Measurements from ENCODE around the gene SLC6A11. TPM values are rescaled to one million over a fixed set of nuclear protein-coding genes. Genes with fewer than 3 reads are reported as not detected.

The SLC6A11 gene
- total and polyA plus RNA-seq, 9 of the 15 experiments (the other 6 are each of a cell fraction or from before 2014, with no cell fraction given) = 0.04 TPM; not detected in 8

GRCh38 chr3:10779293-10779805 lies 36.7 kb upstream of the SLC6A11 start:
- Histone ChIP-seq H2AFZ (ENCODE audit: low read depth, low read length) (no peak overlapping the region), H3K27me3 (ENCODE audit: control insufficient read depth in 2 of 2, insufficient read depth in 2 of 2, low read length in 2 of 2) (peaks cover 0 to 14% of the 10 kb centered on the region in 2 experiments; a peak in 2 of 5 replicates), H3K4me1 (replicated peaks in 1 of 2; ENCODE audit: control insufficient read depth in 2 of 2, insufficient read depth in 2 of 2, low read length in 2 of 2) (no peaks in the 10 kb centered on the region), H3K9me1 (ENCODE audit: control insufficient read depth, insufficient read depth, low read length) (no peaks in the 10 kb centered on the region), H3K4me3 (no peak overlapping the region), H3K27ac (ENCODE audit: extremely low read depth, low read depth, low read length) (no peak overlapping the region), H3K9me3 (replicated peaks; ENCODE audit: control insufficient read depth, insufficient read depth, low read depth, low read length) (no peaks in the 10 kb centered on the region), H4K20me1 (replicated peaks; ENCODE audit: control insufficient read depth, insufficient read depth, low read length) (peaks cover 3% of the 10 kb centered on the region), H3K79me2 (ENCODE audit: control insufficient read depth, insufficient read depth, low read length) (no peaks in the 10 kb centered on the region), H3K4me2 (ENCODE audit: insufficient read depth, low read length) (no peak overlapping the region), H3K36me3 (ENCODE audit: control insufficient read depth, insufficient read depth, low read length) (no peaks in the 10 kb centered on the region), H3K9ac (ENCODE audit: insufficient read depth in 1 of 2, low read depth in 2 of 2, low read length in 2 of 2) (no peak overlapping the region)
- in situ Hi-C loops (cut with MboI) (no loop called here), intact Hi-C loops (cut with micrococcal nuclease) (no loop called here)
- POLR2A ChIA-PET = no interaction called here
- DNase-seq (ENCODE audit: extremely low read depth in 1 of 4, low spot score in 3 of 4) = no peak
- FAIRE-seq = no peak
- WGBS (ENCODE audit: insufficient coverage, low coverage, missing lambda C conversion rate) = 1% methylated on average over 8 of the region's 8 CpGs
- no TSS peak for BruUV-seq (replicated peaks)
- ATAC-seq = no peak
- CTCF ChIA-PET (ENCODE audit: low intra/inter-chr PET ratio) = no interaction called here
- TF ChIP-seq, protein P1, sequence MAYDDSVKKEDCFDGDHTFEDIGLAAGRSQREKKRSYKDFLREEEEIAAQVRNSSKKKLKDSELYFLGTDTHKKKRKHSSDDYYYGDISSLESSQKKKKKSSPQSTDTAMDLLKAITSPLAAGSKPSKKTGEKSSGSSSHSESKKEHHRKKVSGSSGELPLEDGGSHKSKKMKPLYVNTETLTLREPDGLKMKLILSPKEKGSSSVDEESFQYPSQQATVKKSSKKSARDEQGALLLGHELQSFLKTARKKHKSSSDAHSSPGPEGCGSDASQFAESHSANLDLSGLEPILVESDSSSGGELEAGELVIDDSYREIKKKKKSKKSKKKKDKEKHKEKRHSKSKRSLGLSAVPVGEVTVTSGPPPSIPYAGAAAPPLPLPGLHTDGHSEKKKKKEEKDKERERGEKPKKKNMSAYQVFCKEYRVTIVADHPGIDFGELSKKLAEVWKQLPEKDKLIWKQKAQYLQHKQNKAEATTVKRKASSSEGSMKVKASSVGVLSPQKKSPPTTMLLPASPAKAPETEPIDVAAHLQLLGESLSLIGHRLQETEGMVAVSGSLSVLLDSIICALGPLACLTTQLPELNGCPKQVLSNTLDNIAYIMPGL (CRISPR knock-in tag; IDR thresholded peaks at IDR 0.05) = no peak
- TF ChIP-seq ZNF347 (CRISPR knock-in tag; IDR thresholded peaks at IDR 0.05; ENCODE audit: low read depth) = no peak
- no peak for TF ChIP-seq NFYB (IDR thresholded peaks at IDR 0.05; ENCODE audit: extremely low read depth, insufficient read length)
- no peak for TF ChIP-seq TSHZ1 (CRISPR knock-in tag; IDR thresholded peaks at IDR 0.05)
- TF ChIP-seq, protein P2, sequence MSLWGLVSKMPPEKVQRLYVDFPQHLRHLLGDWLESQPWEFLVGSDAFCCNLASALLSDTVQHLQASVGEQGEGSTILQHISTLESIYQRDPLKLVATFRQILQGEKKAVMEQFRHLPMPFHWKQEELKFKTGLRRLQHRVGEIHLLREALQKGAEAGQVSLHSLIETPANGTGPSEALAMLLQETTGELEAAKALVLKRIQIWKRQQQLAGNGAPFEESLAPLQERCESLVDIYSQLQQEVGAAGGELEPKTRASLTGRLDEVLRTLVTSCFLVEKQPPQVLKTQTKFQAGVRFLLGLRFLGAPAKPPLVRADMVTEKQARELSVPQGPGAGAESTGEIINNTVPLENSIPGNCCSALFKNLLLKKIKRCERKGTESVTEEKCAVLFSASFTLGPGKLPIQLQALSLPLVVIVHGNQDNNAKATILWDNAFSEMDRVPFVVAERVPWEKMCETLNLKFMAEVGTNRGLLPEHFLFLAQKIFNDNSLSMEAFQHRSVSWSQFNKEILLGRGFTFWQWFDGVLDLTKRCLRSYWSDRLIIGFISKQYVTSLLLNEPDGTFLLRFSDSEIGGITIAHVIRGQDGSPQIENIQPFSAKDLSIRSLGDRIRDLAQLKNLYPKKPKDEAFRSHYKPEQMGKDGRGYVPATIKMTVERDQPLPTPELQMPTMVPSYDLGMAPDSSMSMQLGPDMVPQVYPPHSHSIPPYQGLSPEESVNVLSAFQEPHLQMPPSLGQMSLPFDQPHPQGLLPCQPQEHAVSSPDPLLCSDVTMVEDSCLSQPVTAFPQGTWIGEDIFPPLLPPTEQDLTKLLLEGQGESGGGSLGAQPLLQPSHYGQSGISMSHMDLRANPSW (CRISPR knock-in tag; IDR thresholded peaks at IDR 0.05) = no peak

All from K562 (cell line).